Lung microvascular endothelial cell (primary cell): Measurements from ENCODE around the gene SMIM44. TPM values are rescaled to one million over a fixed set of nuclear protein-coding genes. Genes with fewer than 3 reads are reported as not detected.
A peak's percentile ranks its signal among the peaks of the same experiment; 100 is the strongest.
"Not testable (repeated sequence)": the region's sequence is repeated elsewhere in the genome, so short reads cannot be mapped to it uniquely, and the experiment has no call there.

Experiments
- DNase-seq, 2 donors: peaks; one replicate each; pipeline versions ENCODE4 v3.0.0 to v3.0.0-alpha.2; 2010; ENCODE audit warnings: low read depth in 2 of 2
- total RNA-seq: library from RNA; depleted of rRNA; stranded (reverse); fragments of >200 nt; gene quantifications from 2 replicates; pipeline ENCODE4 v1.2.1, GENCODE V29; 2014

Gene SMIM44
- total RNA-seq, 1 donor from 2014 or later, result not detected

DNA sequence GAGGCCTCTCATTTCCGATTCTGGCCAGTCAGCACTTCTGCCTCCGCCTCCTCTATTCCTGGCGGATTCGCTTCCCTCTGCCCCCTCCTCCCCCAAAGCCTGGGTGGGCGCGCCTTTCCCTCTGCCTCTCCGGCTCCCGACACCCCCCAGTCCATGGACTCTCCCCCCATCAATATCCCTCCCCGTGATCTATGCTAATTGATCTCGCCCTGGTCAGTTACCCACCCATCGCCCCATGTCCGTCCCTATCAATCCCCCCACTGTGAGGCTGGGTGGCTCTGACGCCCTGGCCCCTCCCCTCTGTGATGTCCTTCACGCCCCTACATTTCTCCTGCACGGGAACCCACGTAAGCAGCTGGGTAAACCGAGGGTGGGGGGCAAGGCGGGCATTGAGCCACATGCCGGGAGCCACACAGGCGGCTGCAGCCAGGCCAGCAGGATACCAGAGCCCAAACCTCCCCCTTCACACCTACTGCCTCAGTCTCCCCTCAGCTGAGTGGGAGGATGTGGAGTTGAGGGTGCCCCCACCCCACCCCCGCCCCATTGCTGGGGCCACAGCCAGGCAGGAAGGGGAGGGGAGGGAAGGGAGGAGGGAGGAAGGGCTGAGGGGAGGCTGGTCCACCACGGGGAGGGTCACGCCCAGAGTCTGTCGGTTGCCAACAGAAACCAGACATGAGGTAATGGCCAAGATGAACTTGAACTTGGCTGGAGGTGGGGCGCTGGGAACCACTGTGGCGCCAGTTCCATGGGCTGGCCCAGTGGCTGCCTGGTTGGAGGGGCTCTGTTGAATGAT is 24.0 kb downstream of the SMIM44 start:
- DNase-seq, result peak; percentile 94 to 95

- DNase-seq, result no peak
These were observed 24.8 kb downstream of the SMIM44 start for GRCh38 chr19:3458229-3459088.

- DNase-seq, result no peak
These were observed 25.6 kb downstream of the SMIM44 start for GRCh38 chr19:3457528-3458228.

GRCh38 chr19:3456925-3457527 is 26.2 kb downstream of the SMIM44 start:
- no peak for DNase-seq

- no peak for DNase-seq
These were observed 27.2 kb downstream of the SMIM44 start for GRCh38 chr19:3455960-3456601.

DNA sequence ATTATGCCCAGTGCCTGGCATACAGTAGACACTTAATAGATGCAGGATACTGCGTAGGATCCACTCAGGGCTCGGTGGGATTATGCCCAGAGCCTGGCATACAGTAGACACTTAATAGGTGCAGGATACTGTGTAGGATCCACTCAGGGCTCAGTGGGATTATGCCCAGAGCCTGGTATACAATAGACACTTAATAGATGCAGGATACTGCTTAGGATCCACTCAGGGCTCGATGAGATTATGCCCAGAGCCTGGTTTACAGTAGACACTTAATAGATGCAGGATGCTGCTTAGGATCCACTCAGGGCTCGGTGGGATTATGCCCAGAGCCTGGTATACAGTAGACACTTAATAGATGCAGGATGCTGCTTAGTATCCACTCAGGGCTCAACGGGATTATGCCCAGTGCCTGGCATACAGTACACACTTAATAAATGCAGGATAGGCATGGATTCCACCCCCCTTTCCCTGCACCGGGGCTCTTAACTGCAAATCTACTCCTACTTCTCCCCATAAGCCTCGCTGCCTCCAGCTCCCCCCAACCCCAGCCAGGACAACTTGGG is 27.8 kb downstream of the SMIM44 start:
- no peak for DNase-seq

DNA sequence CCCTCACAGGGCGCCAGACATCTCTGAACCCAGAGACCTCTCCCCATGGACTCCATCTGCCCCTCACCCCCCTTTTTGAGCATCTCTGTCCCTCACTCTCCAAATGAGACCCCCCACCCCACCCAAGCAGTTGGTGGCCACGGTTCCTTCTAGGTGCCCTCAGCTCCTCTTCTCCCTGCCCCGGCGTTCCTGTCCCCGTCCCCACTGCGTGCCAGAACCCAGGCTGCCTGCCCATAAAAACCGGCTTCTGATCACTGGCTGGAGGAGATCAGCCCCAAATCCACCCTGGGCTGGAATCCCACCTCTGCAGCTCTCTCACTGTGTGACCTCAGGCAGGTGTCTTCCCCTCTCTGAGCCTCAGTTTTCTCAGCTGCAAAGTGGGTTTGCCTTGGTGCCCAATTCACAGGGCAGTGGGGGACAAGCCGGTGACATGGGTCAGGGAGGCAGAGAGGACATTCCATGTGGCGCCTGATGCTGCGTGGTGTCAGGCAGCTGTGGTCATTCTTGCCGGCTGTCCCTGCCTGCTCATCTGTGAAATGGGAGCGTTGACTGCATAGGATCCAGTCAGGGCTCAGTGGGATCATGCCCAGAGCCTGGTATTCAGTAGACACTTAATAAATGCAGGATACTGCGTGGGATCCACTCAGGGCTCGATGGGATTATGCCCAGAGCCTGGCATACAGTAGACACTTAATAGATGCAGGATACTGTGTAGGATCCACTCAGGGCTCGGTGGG is 28.4 kb downstream of the SMIM44 start:
- DNase-seq, result no peak

- no peak for DNase-seq
These were observed 29.4 kb downstream of the SMIM44 start for GRCh38 chr19:3453840-3454239.

DNA sequence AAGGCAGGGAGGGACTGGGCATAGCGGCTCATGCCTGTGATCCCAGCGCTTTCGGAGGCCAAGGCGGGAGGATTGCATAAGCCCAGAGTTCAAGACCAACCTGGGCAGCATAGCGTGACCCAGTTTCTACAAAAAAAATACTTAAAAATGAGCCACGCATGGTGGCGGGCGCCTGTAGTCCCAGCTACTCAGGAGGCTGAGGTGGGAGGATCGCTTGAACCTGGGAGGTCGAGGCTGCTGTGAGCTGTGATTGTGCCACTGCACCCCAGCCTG is 30.4 kb downstream of the SMIM44 start:
- not testable (repeated sequence) for DNase-seq

DNA sequence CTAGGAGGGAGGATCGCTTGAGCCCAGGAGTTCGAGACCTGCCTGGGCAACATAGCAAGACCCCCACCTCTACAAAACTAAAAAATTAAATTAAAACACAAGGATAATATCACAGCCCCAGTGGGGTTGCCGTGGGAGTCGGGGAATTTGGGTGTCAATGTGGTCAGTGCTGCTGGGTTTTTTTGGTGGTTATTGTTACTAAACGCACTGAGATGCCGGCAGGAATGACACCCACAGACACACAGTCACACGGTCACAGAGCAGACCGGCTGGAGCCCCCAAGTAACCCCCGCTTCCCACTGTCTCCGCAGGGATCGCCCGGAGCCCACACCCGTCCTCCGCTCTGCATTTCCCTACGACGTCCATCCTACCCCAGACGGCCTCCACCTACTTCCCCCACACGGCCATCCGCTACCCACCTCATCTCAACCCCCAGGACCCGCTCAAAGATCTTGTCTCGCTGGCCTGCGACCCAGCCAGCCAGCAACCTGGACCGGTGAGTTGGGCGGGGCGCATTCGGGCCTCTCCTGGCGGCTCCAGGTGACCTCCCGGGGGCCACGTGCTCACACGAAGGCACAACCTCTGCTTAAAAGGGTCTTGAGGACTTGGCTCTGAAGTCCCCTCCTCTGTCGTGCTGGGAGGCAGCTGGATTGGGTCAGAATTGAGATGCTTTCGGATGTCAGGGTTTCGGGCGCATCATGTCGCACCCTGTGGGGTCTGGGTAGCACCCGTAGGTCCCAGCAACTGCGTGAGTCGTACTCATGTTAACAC is 30.9 kb downstream of the SMIM44 start:
- no peak for DNase-seq

DNA sequence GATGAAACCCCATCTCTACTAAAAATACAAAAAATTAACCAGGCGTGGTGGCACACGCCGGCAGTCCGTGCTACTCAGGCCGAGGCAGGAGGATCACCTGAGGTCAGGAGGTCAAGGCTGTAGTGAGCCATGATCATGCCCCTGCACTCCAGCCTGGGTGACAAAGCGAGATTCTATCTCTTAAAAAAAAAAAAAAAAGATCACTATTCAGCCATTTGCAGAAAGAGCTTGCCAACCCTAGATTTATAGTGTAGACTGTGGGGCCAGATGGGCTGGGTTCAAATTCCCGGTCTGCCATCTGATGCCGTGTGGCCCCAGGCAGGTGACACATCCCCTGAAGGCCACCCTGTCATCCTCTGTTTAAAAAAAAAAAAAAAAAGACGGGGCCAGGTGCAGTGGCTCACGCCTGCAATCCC is 31.8 kb downstream of the SMIM44 start:
- no peak for DNase-seq

GRCh38 chr19:3450796-3451411 is 32.3 kb downstream of the SMIM44 start:
- peak; percentile 99 to 100 for DNase-seq

DNA sequence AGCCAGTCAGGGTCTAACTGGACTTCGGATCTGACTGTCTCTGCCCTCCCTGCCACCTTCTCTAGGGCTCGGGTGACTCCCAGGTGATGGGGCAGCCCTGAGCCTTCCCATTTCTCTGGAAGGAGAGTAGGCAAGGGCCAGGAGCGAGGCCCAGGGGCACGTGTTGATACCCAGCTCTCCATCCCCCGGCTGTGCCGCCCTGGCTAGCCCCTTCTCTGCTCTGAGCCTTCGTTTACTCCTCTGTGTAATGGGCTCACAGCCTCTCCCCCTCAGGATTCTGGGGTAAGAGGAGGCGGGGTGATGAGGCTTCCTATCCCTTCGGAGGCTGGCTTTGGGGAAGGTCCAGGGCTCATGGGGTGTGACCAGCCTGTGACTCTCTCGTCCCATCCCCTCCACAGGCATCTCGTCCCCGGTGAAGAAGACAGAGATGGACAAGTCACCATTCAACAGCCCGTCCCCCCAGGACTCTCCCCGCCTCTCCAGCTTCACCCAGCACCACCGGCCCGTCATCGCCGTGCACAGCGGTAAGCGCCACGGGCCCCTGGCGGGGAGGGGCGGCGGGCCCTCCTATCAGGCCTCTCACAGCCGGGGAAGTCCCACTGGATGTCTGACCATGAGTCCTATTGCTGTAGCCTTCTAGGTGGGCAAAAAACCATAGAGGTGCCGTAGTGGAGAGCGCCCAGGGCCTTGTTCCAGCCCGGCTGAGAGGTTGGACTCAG is 34.5 kb downstream of the SMIM44 start:
- DNase-seq, result no peak

GRCh38 chr19:3446657-3447056 is 36.6 kb downstream of the SMIM44 start:
- not testable (repeated sequence) for DNase-seq

- DNase-seq, result no peak
These were observed 38.5 kb downstream of the SMIM44 start for GRCh38 chr19:3444695-3445234.

- DNase-seq, result peak; percentile 82 to 87
These were observed 39.2 kb downstream of the SMIM44 start for GRCh38 chr19:3443840-3444694.

DNA sequence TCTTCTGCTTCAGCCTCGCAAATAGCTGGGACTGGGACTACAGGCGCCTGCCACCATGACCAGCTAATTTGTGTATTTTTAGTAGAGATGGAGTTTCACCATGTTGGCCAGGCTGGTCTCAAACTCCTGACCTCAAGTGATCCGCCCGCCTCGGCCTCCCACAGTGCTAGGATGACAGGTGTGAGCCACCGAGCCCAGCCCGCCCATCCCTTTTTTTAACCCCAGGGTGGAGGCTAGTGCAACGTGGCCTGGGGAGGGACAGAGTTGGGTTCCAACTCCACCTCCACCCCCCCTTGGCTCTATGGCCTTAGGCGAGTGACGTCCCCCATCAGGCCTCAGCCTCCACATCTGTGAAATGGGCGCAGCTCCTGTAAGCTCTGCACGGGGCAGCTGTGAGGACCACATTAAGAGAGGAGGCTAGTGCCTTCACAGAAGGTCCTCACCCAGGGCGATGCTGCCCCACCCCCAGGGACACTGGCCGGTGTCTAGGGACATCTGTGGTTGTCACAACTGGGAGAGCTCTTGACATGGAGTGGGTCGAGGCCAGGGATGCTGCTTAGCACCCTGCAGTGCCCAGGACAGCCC is 40.7 kb downstream of the SMIM44 start:
- DNase-seq, result no peak
